Osteoblast (primary cell): ENCODE measurements around the gene SLC23A3. TPM values are rescaled to one million over a fixed set of nuclear protein-coding genes. Genes with fewer than 3 reads are reported as not detected.

ENCODE experiments used
- DNase-seq: peaks from one replicate; pipeline ENCODE4 v3.0.0; 2011; ENCODE audit warnings: low spot score, mixed read lengths; ENCODE audit not compliant: insufficient read length; ENCODE audit errors: missing footprints
- H2AFZ ChIP-seq: 2 replicates; pipeline ENCODE4 v1.6.0; 2011; ENCODE audit warnings: mild to moderate bottlenecking, low read length
- H3K27ac ChIP-seq: 2 replicates; pipeline ENCODE4 v1.5.1; 2011; ENCODE audit warnings: mild to moderate bottlenecking, low read depth, low read length, moderate library complexity
- H3K27me3 ChIP-seq: 2 replicates; pipeline ENCODE4 v1.6.0; 2012; ENCODE audit warnings: mild to moderate bottlenecking, control low read depth, inconsistent platforms, low read length, moderate library complexity; ENCODE audit not compliant: insufficient read depth
- H3K36me3 ChIP-seq: 2 replicates; pipeline ENCODE4 v1.5.1; 2011; ENCODE audit warnings: mild to moderate bottlenecking, low read length, control low read depth, moderate library complexity; ENCODE audit not compliant: insufficient read depth
- H3K4me1 ChIP-seq: 2 replicates; pipeline ENCODE4 v1.5.1; 2011; ENCODE audit warnings: mild to moderate bottlenecking, low read length, control low read depth, moderate library complexity; ENCODE audit not compliant: insufficient read depth
- H3K4me2 ChIP-seq: 2 replicates; pipeline ENCODE4 v1.6.0; 2011; ENCODE audit warnings: mild to moderate bottlenecking, low read length; ENCODE audit not compliant: insufficient read depth
- H3K4me3 ChIP-seq: fragments of 200-600 bp; sonication (generic); 3 replicates; pipeline ENCODE4 v1.5.1; 2012; ENCODE audit warnings: mild to moderate bottlenecking, low read length, inconsistent platforms; ENCODE audit not compliant: insufficient read depth
- H3K79me2 ChIP-seq: 2 replicates; pipeline ENCODE4 v1.6.0; 2012; ENCODE audit warnings: mild to moderate bottlenecking, low read length, control low read depth, inconsistent platforms; ENCODE audit not compliant: insufficient read depth
- H3K9me3 ChIP-seq: 2 replicates; pipeline ENCODE4 v1.5.1; 2011; ENCODE audit warnings: low read depth, low read length, control low read depth
- H4K20me1 ChIP-seq: 2 replicates; pipeline ENCODE4 v1.6.0; 2012; ENCODE audit warnings: mild to moderate bottlenecking, low read length, control low read depth; ENCODE audit not compliant: insufficient read depth
- CTCF ChIP-seq: IDR thresholded peaks from 2 replicates; pipeline ENCODE4 v1.5.1; 2011; ENCODE audit warnings: mild to moderate bottlenecking, low read depth, low read length, moderate library complexity; ENCODE audit errors: extremely low read depth
- total RNA-seq: library from RNA; depleted of rRNA; stranded (reverse); fragments of >200 nt; gene quantifications from 2 replicates; pipeline ENCODE4 v1.2.3, GENCODE V29; 2012

Gene SLC23A3
- total RNA-seq, 1 donor = 1.4 TPM

GRCh38 chr2:219160186-219161017 is 9.4 kb downstream of the SLC23A3 start, which contains the start of gene NHEJ1:
Gene NHEJ1 (minus strand): TSS chr2:219160815. CDS start chr2:219158362, 2,453 bp downstream.
- peaks cover 3% of the 10 kb centered on the region for H4K20me1 ChIP-seq
- peak; percentile 98 for DNase-seq
- H3K27ac ChIP-seq = peak within 1 kb of the TSS; percentile 69
- H2AFZ ChIP-seq = peak within 1 kb of the TSS; percentile 96
- H3K4me3 ChIP-seq = peak within 1 kb of the TSS; percentile 87
- no peaks in the 10 kb centered on the region for H3K27me3 ChIP-seq
- no peaks in the 10 kb centered on the region for H3K9me3 ChIP-seq
- H3K36me3 ChIP-seq = no peaks in the 10 kb centered on the region
- TF ChIP-seq CTCF = peak; percentile 93
- peak within 1 kb of the TSS; percentile 89 for H3K4me2 ChIP-seq
- peaks cover 24% of the 10 kb centered on the region for H3K4me1 ChIP-seq
- H3K79me2 ChIP-seq = no peaks in the 10 kb centered on the region

GRCh38 chr2:219159771-219160185 is 10.1 kb downstream of the SLC23A3 start:
- peak; percentile 62 for DNase-seq
- H3K79me2 ChIP-seq = no peaks in the 10 kb centered on the region
- peak overlapping the region; percentile 89 for H3K4me2 ChIP-seq
- no peaks in the 10 kb centered on the region for H3K9me3 ChIP-seq
- no peaks in the 10 kb centered on the region for H3K36me3 ChIP-seq
- no peaks in the 10 kb centered on the region for H3K27me3 ChIP-seq
- H4K20me1 ChIP-seq = peaks cover 3% of the 10 kb centered on the region
- H2AFZ ChIP-seq = peak overlapping the region; percentile 96
- TF ChIP-seq CTCF = no peak
- H3K4me1 ChIP-seq = peaks cover 24% of the 10 kb centered on the region
- H3K27ac ChIP-seq = no peak overlapping the region
- peak overlapping the region; percentile 87 for H3K4me3 ChIP-seq

GRCh38 chr2:219158586-219158985 is 11.2 kb downstream of the SLC23A3 start:
- no peaks in the 10 kb centered on the region for H3K79me2 ChIP-seq
- peaks cover 24% of the 10 kb centered on the region for H3K4me1 ChIP-seq
- TF ChIP-seq CTCF = no peak
- no peak overlapping the region for H3K4me3 ChIP-seq
- no peak overlapping the region for H2AFZ ChIP-seq
- DNase-seq = no peak
- H3K9me3 ChIP-seq = no peaks in the 10 kb centered on the region
- no peaks in the 10 kb centered on the region for H3K27me3 ChIP-seq
- no peak overlapping the region for H3K4me2 ChIP-seq
- no peak overlapping the region for H3K27ac ChIP-seq
- H4K20me1 ChIP-seq = peaks cover 3% of the 10 kb centered on the region
- no peaks in the 10 kb centered on the region for H3K36me3 ChIP-seq

- Histone ChIP-seq H3K4me3 (no peak overlapping the region), H4K20me1 (peaks cover 3% of the 10 kb centered on the region), H3K4me1 (peaks cover 24% of the 10 kb centered on the region), H3K27ac (no peak overlapping the region), H3K9me3 (no peaks in the 10 kb centered on the region), H3K36me3 (no peaks in the 10 kb centered on the region), H2AFZ (no peak overlapping the region), H3K79me2 (no peaks in the 10 kb centered on the region), H3K27me3 (no peaks in the 10 kb centered on the region), H3K4me2 (no peak overlapping the region)
- DNase-seq = no peak
- TF ChIP-seq CTCF = no peak
Measured at GRCh38 chr2:219158025-219158424, 11.8 kb downstream of the SLC23A3 start.
